SU-DHL-6 (cell line): ENCODE results near the gene TUBB3.
"Not testable (repeated sequence)": the region's sequence is repeated elsewhere in the genome, so short reads cannot be mapped to it uniquely, and the experiment has no call there.

Experiments
- H2AFZ ChIP-seq: fragments of 200-600 bp; sonication (generic); 2 replicates; pipeline ENCODE4 v1.6.1; 2014; ENCODE audit warnings: low read depth, mild to moderate bottlenecking, moderate library complexity, mixed read lengths, antibody characterized with exemption, low read length; ENCODE audit not compliant: severe bottlenecking
- H3F3A ChIP-seq: fragments of 200-600 bp; shearing (Covaris generic); 2 replicates; pipeline ENCODE4 v1.6.0; 2016; ENCODE audit warnings: antibody characterized with exemption, mild to moderate bottlenecking; ENCODE audit not compliant: insufficient read depth
- H3K27ac ChIP-seq: fragments of 200-600 bp; sonication (generic); 2 replicates; pipeline ENCODE4 v1.5.1; 2016; ENCODE audit warnings: low read depth, mild to moderate bottlenecking, low read length, moderate library complexity, mixed read lengths
- H3K27me3 ChIP-seq: fragments of 200-600 bp; sonication (generic), shearing (Covaris generic); 2 replicates; pipeline ENCODE4 v1.6.0; 2014; ENCODE audit warnings: mild to moderate bottlenecking, low read length
- H3K36me3 ChIP-seq: fragments of 200-600 bp; sonication (generic); 2 replicates; pipeline ENCODE4 v1.6.1; 2014; ENCODE audit warnings: mild to moderate bottlenecking, low read length, mixed read lengths
- H3K4me2 ChIP-seq: fragments of 300-600, 200-600 bp; shearing (Covaris generic), sonication (generic); 2 replicates; pipeline ENCODE4 v1.6.0; 2014; ENCODE audit warnings: low read length, low read depth, mild to moderate bottlenecking; ENCODE audit not compliant: poor library complexity, severe bottlenecking
- H3K4me3 ChIP-seq: fragments of 200-600 bp; sonication (generic); 2 replicates; pipeline ENCODE4 v1.5.1; 2014; ENCODE audit warnings: antibody characterized with exemption, low read length, mild to moderate bottlenecking, mixed read lengths; ENCODE audit not compliant: insufficient read depth, poor library complexity, severe bottlenecking
- H3K79me2 ChIP-seq: fragments of 200-600 bp; sonication (generic); 2 replicates; pipeline ENCODE4 v1.6.1; 2014; ENCODE audit warnings: mild to moderate bottlenecking, low read length, moderate library complexity; ENCODE audit not compliant: insufficient read depth
- H3K9ac ChIP-seq: fragments of 200-600 bp; sonication (generic); 2 replicates; pipeline ENCODE4 v1.7.0; 2014; ENCODE audit warnings: mild to moderate bottlenecking, low read length
- H3K9me2 ChIP-seq: fragments of 200-600 bp; sonication (generic); replicated peaks from 2 replicates; pipeline ENCODE4 v1.6.1; 2014; ENCODE audit warnings: low read length; ENCODE audit not compliant: insufficient read depth
- H3K9me3 ChIP-seq: fragments of 200-600 bp; sonication (generic); 2 replicates; pipeline ENCODE4 v1.6.1; 2014; ENCODE audit warnings: low read length, mixed read lengths; ENCODE audit not compliant: insufficient read depth
- H4K20me1 ChIP-seq: fragments of 200-600 bp; sonication (generic); 2 replicates; pipeline ENCODE4 v1.6.1; 2014; ENCODE audit warnings: low read depth, mild to moderate bottlenecking, antibody characterized with exemption, low read length, moderate library complexity, mixed read lengths
- EZH2phosphoT487 ChIP-seq: fragments of 200-600 bp; sonication (generic), shearing (Covaris generic); conservative IDR thresholded peaks from 2 replicates; pipeline ENCODE4 v1.6.1; 2018; ENCODE audit warnings: mild to moderate bottlenecking, antibody characterized with exemption, low read length, moderate library complexity, mixed read lengths
- TF ChIP-seq, protein P1 (sequence below): fragments of 200-600 bp; sonication (generic); IDR thresholded peaks from one replicate; pipeline ENCODE4 v1.5.1; 2017; ENCODE audit warnings: antibody characterized with exemption, mild to moderate bottlenecking, low read length, moderate library complexity; ENCODE audit not compliant: insufficient read depth, poor library complexity, severe bottlenecking

Gene TUBB3

DNA sequence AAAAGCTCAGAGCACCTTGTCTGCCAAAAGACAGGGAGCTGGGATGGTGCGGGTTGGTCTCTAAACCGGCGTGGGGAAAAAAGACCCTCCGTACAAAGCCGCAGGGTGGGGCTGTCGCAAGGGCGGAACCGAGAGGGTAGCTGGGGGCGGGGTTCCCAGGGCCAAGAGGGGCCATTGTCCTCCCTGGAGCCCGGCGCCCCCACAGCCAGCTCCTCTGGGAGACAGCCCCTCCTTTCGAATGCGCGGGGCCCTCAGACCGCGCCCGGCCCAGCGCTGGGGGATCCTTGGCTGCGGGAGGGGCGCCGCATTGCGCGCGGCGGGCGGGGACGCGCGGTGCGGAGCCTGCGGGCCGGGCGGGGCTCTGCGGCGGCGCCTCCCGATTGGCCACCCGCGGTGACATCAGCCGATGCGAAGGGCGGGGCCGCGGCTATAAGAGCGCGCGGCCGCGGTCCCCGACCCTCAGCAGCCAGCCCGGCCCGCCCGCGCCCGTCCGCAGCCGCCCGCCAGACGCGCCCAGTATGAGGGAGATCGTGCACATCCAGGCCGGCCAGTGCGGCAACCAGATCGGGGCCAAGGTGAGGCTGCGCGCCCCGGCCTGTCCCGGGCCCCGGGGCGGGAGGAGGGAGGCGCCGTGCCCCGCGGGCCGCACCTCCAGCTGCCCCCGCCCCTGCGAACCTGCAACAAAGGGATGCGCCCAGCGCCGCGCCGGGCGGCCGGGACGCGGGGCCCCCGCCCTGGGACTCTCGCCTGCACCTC is at the start of gene TUBB3:
TSS of gene TUBB3 (plus strand) at position 459 of the 756 bp plus-strand sequence. CDS start at position 519, 60 bp downstream.
- peak within 1 kb of the TSS; percentile 58 for H3K4me3 ChIP-seq
- no peaks in the 10 kb centered on the region for H3K9me2 ChIP-seq
- H2AFZ ChIP-seq = peak within 1 kb of the TSS; percentile 66
- peak within 1 kb of the TSS; percentile 44 for H3K9ac ChIP-seq
- H3K79me2 ChIP-seq = no peaks in the 10 kb centered on the region
- no peaks in the 10 kb centered on the region for H3K36me3 ChIP-seq
- 0 out of 2 replicates have a peak, but pooled peaks cover 7% of the 10 kb centered on the region for H3F3A ChIP-seq
- H4K20me1 ChIP-seq = no peaks in the 10 kb centered on the region
- H3K27ac ChIP-seq = no peak within 1 kb of the TSS; the same call in 1 of the 2 replicates
- TF ChIP-seq, protein P1, sequence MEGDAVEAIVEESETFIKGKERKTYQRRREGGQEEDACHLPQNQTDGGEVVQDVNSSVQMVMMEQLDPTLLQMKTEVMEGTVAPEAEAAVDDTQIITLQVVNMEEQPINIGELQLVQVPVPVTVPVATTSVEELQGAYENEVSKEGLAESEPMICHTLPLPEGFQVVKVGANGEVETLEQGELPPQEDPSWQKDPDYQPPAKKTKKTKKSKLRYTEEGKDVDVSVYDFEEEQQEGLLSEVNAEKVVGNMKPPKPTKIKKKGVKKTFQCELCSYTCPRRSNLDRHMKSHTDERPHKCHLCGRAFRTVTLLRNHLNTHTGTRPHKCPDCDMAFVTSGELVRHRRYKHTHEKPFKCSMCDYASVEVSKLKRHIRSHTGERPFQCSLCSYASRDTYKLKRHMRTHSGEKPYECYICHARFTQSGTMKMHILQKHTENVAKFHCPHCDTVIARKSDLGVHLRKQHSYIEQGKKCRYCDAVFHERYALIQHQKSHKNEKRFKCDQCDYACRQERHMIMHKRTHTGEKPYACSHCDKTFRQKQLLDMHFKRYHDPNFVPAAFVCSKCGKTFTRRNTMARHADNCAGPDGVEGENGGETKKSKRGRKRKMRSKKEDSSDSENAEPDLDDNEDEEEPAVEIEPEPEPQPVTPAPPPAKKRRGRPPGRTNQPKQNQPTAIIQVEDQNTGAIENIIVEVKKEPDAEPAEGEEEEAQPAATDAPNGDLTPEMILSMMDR = no peak
- no peak for TF ChIP-seq EZH2phosphoT487
- H3K9me3 ChIP-seq = no peaks in the 10 kb centered on the region
- peak within 1 kb of the TSS; percentile 64 for H3K4me2 ChIP-seq
- no peaks in the 10 kb centered on the region for H3K27me3 ChIP-seq

DNA sequence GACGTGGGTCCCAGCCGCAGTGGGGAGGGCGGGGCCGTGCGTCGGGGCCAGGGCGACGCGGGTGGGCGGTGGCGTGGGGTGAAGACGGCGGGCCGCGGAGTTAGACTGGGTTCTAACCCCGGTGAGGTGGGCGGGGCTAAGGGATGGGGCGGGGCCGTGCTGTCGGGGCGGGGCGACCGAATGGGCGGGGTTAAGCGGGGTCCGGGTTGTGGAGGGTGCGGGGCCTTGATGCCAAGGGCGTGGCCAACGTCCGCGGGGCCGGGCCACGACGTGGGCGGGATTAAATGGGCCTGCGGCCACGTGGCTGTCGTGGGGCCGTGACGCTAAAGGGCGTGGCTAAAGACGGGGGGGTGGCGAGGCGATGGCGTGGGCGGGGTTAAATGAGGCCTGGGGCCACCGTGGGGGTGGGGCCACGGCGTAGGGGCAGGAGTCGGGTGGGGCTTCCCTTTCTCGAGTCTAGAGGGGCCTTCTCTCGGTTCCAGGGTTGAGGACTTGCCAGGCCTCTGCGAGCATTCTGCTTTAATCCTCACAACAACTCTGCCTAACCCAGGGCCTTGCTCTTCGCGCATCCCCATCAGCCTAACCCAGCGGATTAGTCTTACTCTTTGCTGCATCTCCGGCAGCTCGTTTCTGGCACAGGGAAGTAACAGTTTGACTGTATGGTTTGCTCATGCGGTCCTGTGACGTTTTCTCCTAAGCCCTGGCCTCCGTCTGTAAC is 49.0 kb upstream of the TUBB3 start:
- TF ChIP-seq, protein P1 = no peak
- TF ChIP-seq EZH2phosphoT487 = no peak
- peaks cover 15% of the 10 kb centered on the region for H4K20me1 ChIP-seq

DNA sequence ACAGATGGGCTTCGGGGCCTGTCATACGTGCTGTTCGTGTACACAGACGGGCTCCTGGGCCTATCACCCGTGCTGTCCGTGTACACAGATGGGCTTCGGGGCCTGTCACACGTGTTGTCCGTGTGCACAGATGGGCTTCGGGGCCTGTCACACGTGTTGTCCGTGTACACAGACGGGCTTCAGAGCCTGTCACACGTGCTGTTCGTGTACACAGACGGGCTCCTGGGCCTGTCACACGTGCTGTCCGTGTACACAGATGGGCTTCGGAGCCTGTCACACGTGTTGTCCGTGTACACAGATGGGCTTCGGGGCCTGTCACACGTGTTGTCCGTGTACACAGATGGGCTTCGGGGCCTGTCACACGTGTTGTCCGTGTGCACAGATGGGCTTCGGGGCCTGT is 44.0 kb upstream of the TUBB3 start:
- not testable (repeated sequence) for H3K4me3 ChIP-seq, H3K27me3 ChIP-seq, H3F3A ChIP-seq, H3K9ac ChIP-seq, H3K9me2 ChIP-seq, H3K4me2 ChIP-seq, H3K27ac ChIP-seq, H2AFZ ChIP-seq, H3K9me3 ChIP-seq
- peaks cover 23% of the 10 kb centered on the region for H3K36me3 ChIP-seq
- peaks cover 15% of the 10 kb centered on the region for H4K20me1 ChIP-seq
- peaks cover 80% of the 10 kb centered on the region for H3K79me2 ChIP-seq

More for the DNA sequence above, 49.0 kb upstream of the TUBB3 start:
- no peaks in the 10 kb centered on the region for H3K27me3 ChIP-seq
- peak overlapping the region; percentile 92 for H3K27ac ChIP-seq
- H3F3A ChIP-seq = 0 out of 2 replicates have a peak, but pooled peaks cover 9% of the 10 kb centered on the region
- H3K9me3 ChIP-seq = no peaks in the 10 kb centered on the region
- H3K9me2 ChIP-seq = no peaks in the 10 kb centered on the region
- H3K36me3 ChIP-seq = peaks cover 20% of the 10 kb centered on the region
- H3K4me2 ChIP-seq = peak overlapping the region; percentile 83
- H3K4me3 ChIP-seq = peak overlapping the region; percentile 88
- H3K9ac ChIP-seq = peak overlapping the region; percentile 95
- H2AFZ ChIP-seq = no peak overlapping the region
- peaks cover 44% of the 10 kb centered on the region for H3K79me2 ChIP-seq
